Activated CD4-positive, CD25-positive, alpha-beta regulatory T cell treated with anti-CD3 and anti-CD28 coated beads, Interleukin-2, amount 50 U/mL, for 24 hours (primary cell): Measurements from ENCODE around the gene SETDB1.
"Not testable (repeated sequence)": the region's sequence is repeated elsewhere in the genome, so short reads cannot be mapped to it uniquely, and the experiment has no call there.

ENCODE experiments used
- ATAC-seq, 2 donors: fragments of 150-1000 bp; cut with Tn5 transposase; one replicate each; pipeline ENCODE4 v1.10.0; 2021; ENCODE audit warnings: mild to moderate bottlenecking in 1 of 2, moderate library complexity in 1 of 2

SETDB1 gene

DNA sequence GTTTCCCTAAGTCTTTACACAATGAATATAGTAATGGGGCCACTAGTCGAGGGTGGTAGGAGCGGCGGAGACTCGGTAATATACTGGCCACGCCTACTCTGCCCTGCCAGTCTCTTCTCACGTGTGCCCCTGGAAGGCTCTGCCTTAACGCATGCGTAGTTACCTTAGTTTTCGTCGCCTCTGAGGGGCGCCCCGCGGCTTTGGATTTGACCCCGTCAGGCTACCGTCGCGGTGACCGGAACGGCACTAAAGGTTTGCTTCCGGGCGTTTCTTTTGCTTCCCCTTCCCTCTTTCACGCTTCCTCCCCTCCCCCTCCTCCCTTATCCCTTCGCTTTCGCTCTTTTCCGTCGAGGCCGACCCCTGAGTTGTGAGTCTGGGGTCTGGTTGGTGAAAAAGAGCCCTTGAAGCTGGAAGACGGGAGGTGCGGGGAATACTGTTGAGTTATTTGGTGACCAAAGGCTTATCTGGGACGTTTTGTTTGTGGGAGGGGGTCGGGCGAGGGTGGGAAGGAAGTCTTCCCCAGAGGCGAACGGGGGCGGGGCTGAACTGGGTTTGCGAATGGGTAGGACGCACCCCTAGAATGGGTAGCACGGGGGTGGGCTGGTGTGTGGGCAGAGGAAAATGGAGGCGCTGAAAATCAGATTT, at the start of gene SETDB1:
SETDB1 (plus strand) TSS at position 267 of the 645 bp plus-strand sequence. CDS start 1,352 bp downstream, outside the sequence.
- ATAC-seq = peak; percentile 78 to 81

DNA sequence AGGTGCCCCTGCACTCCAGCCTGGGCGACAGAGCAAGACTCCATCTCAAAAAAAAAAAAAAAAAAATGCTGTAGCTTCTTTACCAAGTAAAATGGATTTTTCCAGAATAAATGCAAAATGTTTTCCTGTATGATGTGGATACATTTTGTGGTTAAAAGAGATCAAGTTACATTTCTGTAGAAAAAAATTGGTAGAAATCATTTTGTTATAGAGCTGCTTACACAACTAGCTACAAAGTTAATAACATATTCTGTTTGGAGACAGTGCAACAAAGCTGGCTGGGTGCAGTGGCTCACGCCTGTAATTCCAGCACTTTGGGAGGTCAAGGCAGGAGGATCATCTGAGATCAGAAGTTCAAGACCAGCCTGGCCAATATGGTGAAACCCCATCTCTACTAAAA, 47.2 kb upstream of the SETDB1 start:
- ATAC-seq = not testable (repeated sequence)

DNA sequence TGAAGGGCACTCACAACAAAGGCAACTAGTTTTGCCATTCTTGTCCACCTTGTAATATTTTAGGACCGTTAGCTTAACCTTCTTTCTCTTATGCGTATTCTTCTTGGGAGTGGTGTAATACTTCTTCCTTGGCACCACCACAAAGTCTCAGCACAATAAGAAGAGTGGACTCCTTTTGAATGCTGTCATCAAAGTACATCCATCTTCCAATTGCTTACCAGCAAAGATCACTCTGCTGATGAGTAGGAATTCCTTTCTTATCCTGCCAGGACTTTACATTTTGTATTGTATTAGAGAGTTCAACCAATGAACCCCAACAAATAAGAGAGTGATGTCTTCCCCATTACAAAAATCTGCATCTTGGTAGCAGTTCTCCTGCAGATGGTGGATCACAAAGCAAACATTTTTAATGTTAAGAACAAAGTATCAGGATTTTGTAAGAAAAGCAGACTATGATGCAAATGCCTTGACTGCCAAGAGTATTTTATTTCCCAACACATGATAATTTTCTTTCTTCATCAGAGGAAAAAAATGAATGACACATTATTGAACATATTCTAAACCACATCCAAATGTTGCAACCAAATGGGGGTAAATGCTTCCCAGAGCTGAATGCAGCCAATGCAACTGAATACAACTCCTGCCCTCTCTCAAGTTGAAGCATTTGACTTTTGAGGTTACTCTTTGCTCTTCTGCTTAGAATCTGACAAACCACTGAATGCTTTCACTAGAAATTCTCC, 44.7 kb upstream of the SETDB1 start:
- no peak for ATAC-seq

DNA sequence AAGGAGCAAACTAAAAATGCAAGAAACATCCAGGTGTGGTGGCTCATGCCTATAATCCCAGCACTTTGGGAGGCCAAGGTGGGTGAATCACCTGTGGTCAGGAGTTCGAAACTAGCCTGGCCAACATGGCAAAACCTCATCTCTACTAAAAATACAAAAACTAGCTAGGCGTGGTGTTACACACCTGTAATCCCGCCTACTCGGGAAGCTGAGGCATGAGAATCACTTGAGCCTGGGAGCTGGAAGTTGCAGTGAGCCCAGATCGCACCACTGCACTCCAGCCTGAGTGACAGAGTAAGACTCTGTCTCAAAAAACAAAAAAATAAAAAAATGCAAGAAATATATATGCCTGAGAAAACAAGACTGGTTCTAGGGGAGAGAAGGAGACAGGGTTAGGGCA, 43.0 kb upstream of the SETDB1 start:
- ATAC-seq = not testable (repeated sequence)

DNA sequence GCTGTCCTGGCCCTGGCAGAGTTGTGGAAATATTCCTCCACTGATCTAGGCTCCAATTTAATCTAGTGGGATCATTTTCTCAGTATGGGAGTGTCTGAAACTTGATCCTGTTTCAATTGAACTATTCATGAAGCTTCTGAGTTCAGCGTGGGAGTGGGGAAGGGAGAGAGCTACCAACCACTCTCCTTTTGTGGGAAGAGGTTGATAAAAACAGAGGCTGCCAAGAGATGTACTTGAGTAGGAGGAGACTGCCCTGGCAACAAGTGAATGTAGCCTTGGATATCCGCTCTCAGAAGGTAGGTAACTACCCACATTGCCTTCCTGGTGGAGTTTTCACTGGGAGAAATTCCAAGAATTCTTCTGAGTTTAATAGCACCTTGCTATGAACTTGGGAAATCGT, 39.1 kb upstream of the SETDB1 start, which contains the start of gene CTXND2:
CTXND2 (plus strand) TSS at position 119 of the 400 bp plus-strand sequence. CDS start 25,179 bp downstream, outside the sequence.
- ATAC-seq = no peak

DNA sequence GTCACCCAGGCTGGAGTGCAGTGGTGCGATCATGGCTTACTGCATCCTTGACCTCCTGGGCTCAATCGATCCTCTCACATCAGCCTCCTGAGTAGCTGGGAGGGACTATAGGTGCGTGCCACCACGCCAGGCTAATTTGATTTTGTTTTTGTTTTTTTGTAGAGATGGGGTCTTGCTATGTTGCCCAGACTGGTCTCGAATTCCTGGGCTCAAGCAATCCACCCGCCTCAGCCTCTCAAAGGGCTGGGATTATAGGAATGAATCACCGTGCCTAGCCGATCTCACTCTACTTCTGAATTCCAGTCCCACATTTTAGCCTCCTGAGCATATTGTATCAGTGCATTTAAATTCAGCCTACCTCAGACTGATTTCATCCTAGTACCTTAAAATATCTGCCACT, 37.4 kb upstream of the SETDB1 start:
- no peak for ATAC-seq

DNA sequence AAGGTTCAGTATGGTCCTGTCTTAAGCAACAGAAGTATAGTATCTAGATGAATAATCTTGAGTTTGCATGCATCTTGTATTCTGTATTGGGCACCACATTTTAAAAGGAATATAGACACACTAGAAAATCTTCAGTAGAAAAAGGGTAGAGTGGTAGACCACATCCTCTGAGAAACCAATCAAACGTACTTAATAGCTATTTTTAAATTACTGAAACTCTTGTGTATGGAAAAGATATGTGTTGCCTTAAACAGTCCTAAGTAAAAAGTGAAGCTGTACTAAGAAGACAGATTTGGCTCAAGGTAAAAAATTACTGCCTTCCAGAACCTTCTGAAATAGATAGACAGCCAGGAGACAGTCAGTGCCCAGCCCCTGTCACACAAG, 36.1 kb upstream of the SETDB1 start:
- ATAC-seq = peak; percentile 87 to 93

DNA sequence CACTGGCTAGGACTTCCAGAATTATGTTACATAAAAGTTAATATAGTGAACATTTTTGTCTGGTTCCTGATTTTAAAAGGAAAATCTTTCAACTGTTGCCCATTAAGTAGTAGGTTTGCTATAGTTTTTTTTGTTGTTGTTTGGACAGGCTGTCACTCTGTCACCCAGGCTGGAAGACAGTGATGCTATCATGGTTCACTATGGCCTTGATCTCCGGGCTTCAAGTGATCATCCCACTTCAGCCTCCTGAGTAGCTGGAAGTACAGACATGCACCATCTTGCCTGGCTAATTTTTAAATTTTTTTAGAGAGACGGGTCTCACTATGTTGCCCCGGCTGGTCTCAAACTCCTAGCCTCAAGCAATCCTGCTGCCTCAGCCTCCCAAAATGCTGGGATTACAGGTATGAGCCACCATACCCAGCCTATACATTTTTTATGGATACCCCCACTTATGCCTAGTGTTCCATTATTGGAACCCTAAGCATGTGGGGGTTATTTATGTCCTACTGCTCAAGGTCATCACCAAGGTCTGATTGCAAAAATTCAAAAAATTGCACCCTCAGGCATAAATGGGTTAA, 32.7 kb upstream of the SETDB1 start:
- no peak for ATAC-seq

DNA sequence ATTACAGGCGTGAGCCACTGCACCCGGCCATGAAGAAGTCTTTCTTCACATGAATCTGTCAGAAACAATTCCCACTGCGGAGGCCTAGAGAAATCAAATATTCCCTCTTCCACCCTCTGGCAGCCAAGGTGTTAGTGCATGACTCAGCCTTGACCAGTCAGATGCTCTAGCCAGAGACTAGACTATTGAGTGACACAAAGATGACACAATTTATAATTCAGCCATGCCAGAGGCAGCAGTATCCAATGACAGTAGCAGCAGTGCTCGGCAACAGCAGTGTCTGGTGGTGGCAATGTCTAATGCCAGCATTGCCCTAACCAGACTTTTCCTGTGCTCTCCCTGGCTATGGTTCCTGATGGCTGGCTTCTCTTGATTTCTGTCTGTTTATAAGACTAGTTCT, 30.5 kb upstream of the SETDB1 start:
- ATAC-seq = no peak

DNA sequence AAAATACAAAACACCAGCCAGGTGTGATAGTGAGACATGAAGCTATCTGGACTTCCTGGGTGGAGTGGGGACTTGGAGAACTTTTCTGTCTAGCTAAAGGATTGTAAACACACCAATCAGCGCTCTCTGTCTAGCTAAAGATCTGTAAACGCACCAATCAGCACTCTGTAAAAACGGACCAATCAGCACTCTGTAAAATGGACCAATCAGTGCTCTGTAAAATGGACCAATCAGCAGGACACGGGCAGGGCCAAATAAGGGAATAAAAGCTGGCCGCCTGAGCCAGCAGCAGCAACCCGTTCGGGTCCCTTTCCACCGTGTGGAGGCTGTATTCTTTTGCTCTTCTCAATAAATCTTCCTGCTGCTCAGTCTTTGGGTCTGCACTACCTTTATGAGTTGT, 26.4 kb upstream of the SETDB1 start:
- ATAC-seq = not testable (repeated sequence)

DNA sequence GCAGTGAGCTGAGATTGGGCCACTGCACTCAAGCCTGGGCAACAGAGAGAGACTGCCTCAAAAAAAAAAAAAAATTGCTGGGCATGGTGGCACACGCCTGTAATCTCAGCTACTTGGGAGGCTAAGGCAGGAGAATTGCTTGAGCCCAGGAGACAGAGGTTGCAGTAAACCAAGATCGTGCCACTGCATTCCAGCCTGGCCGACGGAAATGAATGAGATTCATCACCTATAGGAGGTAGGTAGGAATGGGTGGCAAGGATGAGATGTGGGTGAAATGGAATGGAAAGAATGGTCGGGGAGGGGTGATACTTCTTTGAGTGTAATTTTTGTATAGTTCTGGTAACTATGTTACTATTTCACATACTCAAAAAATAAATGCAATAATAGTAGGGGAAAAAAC, 23.8 kb upstream of the SETDB1 start:
- ATAC-seq = no peak

DNA sequence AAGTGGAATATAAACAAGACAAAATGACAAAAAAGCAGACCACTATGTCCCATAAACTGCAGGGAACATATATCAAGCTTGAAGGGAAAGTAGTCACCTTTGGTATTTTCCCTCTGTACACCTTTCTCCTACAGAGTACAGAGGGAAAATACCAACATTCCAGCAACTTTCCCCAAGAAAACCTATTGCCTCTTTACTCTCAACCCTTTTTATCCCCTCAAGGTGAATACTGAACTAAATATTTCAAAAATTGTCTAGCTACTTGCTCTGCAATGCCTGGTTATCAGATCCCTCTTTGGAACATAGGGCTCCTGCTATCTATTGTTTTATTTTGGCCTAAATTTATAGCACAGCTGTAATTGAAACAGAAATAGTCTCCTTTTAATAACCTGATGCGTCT, 23.4 kb upstream of the SETDB1 start:
- ATAC-seq = no peak

DNA sequence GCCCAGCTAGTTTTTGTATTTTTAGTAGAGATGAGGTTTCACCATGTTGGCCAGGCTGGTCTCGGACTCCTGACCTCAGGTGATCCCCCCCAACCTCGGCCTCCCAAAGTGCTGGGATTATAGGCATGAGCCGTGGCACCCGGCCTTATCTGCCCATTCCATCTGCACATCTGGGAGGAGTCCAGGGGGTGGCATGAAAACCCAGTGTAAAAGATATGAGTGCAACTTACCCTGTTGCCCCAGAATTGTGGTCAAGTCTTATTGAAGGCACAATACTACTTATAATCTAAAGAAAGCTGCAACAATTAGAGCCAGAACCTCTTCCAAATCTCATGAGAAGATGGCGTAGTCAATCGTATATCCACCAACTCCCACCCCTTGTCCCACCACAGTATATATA, 20.9 kb upstream of the SETDB1 start:
- ATAC-seq = no peak

DNA sequence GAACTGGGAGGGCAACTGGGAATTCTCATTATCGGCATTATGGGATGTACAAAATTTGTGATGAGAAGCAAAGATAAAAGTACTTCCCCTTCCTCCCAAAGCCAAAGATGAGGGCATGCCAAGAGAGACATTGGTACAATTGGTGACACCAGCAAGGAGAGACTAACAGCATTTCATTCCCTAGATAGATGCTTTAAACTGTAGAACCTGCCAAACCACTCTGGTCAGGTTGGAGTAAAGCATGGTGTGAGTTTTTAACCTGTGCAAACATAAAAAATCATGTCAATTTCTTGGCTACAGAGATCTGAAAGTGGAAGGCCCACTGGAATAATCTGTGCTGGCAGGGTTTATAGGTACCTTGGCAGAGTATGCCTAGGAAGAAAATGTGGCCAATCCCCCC, 19.8 kb upstream of the SETDB1 start:
- no peak for ATAC-seq

DNA sequence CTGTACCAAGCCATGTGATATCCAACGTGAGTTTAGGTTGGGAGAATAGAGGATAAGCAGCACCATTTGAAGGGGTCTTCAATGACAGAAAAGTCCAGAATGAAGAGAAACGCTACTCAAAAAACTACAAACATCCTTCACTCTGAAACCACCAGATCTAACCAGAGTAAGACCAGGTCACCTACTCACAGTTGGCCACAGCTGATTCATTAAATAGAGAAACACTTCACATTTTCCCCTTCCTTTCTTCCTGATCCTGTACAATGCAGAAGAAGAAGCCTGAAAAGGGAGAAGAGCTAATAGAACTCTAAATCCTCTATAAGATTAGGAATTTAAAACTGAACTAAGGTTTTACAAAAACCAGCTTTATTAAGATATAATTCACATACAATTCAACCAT, 19.4 kb upstream of the SETDB1 start:
- no peak for ATAC-seq

DNA sequence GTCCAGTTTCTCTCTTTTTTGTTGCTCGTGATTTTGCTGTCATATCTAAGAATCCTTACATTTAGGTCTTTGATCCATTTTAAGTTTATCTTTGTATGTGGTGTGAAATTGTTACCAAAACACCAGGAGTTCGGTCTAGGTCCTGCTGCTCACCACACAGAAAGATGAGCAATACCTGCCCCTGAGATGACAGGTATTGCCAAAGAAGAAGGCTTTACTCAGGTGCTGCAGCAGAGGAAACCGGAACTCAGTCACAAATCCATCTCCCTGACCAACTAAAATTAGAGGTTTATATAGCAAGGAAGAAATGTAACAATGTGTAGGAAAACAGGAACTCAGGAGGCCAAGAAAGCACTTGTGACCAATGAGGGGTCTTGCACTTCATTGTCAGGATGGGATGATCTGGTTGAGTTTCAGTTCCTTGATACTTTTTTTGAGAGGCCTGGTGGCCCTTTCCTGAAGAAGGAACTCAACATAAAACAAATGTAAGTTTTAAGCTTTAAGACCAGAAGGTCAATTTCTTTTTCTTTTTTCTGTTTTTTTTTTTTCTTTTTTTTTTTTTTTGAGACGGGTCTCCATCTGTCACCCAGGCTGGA, 16.5 kb upstream of the SETDB1 start:
- ATAC-seq = no peak

DNA sequence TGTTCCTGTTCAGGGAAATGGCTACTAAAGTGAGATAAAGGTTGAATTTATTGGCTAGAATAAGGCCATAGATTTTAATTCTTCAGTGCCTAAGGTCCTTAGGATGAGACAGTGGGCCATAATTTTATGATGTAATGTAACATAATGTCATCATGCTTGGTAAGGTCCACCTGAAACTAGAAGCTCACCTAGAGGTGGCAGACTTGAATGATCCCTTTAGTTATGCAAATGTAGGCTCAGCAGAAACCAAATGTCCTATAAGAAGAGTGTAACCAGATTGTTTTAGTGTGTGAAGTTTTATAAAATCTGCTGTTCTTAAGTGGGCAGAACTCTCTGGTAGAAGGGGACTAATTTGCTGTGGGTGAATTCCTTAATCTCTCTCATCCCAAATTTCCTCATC, 13.5 kb upstream of the SETDB1 start:
- no peak for ATAC-seq

DNA sequence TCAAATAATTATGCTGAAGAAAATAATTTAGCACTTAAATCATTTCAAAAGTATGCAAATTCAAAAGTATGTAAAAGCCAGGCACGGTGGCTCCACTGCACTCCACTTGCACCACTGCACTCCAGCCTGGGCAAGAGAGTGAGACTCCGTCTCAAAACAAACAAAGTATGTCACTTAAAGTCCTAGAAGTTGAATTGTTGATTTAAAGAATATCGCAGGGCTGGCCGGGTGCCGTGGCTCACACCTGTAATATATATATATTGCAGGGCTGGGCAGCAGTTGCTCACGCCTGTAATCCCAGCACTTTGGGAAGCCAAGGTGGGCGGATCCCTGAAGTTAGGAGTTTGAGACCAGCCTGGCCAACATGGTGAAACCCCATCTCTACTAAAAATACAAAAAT, 8.8 kb upstream of the SETDB1 start:
- no peak for ATAC-seq

DNA sequence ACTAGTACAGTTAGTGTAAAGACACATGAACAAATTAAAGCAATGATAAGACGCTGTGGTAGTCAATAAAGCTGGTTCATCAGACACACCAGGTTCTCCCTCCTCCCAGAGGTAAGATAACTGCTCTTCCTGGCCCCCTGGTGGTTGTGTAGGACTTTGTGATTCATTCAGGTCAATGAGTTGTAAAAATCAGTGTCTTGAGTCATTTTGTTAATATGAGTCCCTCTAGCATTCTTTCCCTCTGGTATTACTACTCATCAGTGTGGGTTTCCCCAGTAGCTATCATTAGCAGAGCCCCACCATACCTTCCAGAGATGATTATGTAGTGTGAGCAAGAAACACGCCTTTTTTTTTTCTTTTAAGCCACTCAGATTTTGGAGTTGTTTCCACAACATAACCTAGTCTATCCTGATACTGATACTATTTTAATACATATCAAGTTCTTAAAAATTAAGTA, 3.6 kb upstream of the SETDB1 start:
- ATAC-seq = peak; percentile 94 to 95

DNA sequence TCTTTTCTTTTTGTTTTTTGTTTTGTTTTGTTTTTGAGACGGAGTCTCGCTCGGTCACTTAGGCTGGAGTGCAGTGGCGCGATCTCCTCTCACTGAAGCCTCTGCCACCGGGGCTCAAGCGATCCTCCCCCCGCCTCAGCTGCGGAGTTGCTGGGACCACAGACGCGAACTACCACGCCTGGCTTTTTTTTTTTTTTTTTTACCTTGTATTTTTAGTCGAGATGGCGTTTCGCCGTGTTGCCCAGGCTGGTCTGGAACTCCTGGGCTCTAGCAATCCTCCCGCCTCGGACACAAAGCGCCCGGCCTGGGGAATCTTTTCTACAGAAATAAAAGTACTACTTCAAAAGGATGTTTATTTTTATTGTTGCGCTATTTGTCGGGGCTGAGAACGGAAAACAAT, 1.1 kb upstream of the SETDB1 start:
- ATAC-seq = no peak

DNA sequence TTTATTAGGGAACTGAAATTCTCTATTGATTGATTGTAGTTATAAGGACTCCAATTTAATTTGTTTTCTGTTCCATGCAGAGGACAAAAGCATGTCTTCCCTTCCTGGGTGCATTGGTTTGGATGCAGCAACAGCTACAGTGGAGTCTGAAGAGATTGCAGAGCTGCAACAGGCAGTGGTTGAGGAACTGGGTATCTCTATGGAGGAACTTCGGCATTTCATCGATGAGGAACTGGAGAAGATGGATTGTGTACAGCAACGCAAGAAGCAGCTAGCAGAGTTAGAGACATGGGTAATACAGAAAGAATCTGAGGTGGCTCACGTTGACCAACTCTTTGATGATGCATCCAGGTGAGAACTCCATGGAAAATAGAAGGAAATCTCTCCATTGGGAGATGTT, 1.5 kb downstream of the SETDB1 start:
- ATAC-seq = no peak

DNA sequence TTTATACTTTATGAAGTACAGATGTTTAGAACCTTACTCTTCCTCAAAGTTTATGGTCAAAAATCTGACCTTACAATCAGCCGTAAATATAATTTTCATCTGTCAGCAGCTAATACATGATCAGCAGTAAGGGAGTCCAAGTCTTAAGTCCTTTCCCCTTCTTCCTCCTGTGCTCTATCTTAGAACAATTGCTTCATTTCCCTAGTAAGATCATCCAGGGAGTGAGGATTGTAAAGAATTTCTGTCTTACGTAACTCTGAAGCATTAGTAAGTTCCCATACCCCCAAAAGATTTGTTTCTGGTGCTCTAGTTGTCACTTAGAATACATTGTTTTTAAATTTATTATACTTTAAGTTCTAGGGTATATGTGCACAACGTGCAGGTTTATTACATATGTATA, 2.1 kb downstream of the SETDB1 start:
- ATAC-seq = no peak

DNA sequence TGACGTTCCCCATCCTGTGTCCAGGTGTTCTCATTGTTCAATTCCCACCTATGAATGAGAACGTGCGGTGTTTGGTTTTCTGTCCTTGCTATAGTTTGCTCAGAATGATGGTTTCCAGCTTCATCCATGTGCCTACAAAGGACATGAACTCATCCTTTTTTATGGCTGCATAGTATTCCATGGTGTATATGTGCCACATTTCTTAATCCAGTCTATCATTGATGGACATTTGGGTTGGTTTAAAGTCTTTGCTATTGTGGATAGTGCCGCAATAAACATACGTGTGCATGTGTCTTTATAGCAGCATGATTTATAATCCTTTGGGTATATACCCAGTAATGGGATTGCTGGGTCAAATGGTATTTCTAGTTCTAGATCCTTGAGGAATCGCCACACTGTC, 2.6 kb downstream of the SETDB1 start:
- ATAC-seq = not testable (repeated sequence)

DNA sequence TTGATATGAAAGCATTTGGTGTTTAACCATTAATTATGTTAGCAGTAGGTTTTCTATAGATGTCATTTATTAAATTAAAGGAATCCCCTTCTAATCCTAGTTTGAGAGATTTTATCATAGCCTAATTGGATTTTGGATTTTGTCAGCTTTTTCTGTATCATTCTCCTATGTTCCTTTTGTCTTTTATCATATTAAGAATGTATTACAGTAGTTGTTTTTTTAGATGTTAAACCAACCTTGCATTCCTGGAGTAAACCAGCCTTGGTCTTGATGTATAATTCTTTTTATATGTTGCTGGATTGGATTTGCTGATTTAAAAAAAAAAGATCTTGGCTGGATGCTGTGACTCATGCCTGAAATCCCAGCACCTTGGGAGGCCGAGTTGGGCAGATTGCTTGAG, 5.6 kb downstream of the SETDB1 start:
- ATAC-seq = no peak
